ENCODE results near the gene ADGRE1.

DNA sequence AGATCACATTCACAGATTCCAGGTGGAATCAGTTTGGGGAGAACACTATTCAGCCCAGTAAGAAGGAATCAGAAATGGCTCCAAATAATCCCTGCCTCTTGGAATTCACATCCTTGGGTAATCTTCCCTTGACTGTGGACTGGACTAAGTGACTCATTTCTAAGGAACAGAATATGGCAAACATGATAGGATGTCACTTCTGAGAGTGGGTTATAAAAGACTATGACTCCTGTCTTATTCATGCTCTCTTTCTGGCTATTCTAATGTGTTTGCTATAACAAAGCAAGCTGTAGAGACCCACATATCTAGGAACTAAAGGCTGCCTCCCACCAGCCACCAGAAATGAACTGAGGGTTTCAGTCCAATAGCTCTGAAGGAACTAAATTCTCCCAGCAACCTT, 96.1 kb downstream of the ADGRE1 start:
- TF ChIP-seq, protein P1, sequence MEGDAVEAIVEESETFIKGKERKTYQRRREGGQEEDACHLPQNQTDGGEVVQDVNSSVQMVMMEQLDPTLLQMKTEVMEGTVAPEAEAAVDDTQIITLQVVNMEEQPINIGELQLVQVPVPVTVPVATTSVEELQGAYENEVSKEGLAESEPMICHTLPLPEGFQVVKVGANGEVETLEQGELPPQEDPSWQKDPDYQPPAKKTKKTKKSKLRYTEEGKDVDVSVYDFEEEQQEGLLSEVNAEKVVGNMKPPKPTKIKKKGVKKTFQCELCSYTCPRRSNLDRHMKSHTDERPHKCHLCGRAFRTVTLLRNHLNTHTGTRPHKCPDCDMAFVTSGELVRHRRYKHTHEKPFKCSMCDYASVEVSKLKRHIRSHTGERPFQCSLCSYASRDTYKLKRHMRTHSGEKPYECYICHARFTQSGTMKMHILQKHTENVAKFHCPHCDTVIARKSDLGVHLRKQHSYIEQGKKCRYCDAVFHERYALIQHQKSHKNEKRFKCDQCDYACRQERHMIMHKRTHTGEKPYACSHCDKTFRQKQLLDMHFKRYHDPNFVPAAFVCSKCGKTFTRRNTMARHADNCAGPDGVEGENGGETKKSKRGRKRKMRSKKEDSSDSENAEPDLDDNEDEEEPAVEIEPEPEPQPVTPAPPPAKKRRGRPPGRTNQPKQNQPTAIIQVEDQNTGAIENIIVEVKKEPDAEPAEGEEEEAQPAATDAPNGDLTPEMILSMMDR (IDR thresholded peaks at IDR 0.05; ENCODE audit: insufficient read depth, low read length, poor library complexity, severe bottlenecking) = no peak
- TF ChIP-seq EZH2phosphoT487 (conservative IDR thresholded peaks at IDR 0.05; ENCODE audit: low read length) = no peak
